HepG2 (cell line): ENCODE data around the gene HTRA2. TPM values are rescaled to one million over a fixed set of nuclear protein-coding genes. Genes with fewer than 3 reads are reported as not detected.

Experiments used
- ARID5B ChIP-seq: IDR thresholded peaks from 2 replicates; pipeline ENCODE4 v1.4.0; 2020; ENCODE audit warnings: mild to moderate bottlenecking, missing genetic modification reagents
- DMAP1 ChIP-seq: IDR thresholded peaks from 2 replicates; pipeline ENCODE4 v1.6.1; 2016
- HCFC1 ChIP-seq: fragments of 150-350 bp; IDR thresholded peaks from 2 replicates; pipeline ENCODE4 v1.6.1; 2014; ENCODE audit warnings: low read depth, low read length
- HMG20B ChIP-seq: conservative IDR thresholded peaks from 2 replicates; pipeline ENCODE4 v1.6.1; 2016; ENCODE audit warnings: missing genetic modification reagents, missing compliant biosample characterization
- HNF4G ChIP-seq, 2 experiments: sonication (generic) in 1 of 2; formaldehyde crosslinking in 1 of 2; IDR thresholded peaks; 2 replicates each; pipeline versions ENCODE4 v1.4.0 to v1.6.1; 2011 to 2020; ENCODE audit warnings: borderline replicate concordance in 2 of 2, low read depth in 2 of 2, mild to moderate bottlenecking in 2 of 2, low read length in 1 of 2, missing genetic modification reagents in 1 of 2, moderate library complexity in 1 of 2
- MATR3 ChIP-seq: sonication (generic); formaldehyde crosslinking; IDR thresholded peaks from 2 replicates; pipeline ENCODE4 v1.4.0; 2020; ENCODE audit warnings: missing genetic modification reagents
- MYNN ChIP-seq: sonication (generic); formaldehyde crosslinking; IDR thresholded peaks from 2 replicates; pipeline ENCODE4 v1.4.0; 2020; ENCODE audit warnings: mild to moderate bottlenecking, low read depth, missing genetic modification reagents
- NCOA2 ChIP-seq: sonication (generic); formaldehyde crosslinking; IDR thresholded peaks from 2 replicates; pipeline ENCODE4 v1.8.0; 2022; ENCODE audit warnings: inconsistent platforms
- NFYB ChIP-seq: sonication (generic); formaldehyde crosslinking; IDR thresholded peaks from 2 replicates; pipeline ENCODE4 v1.4.0; 2020; ENCODE audit warnings: missing genetic modification reagents
- PAX8 ChIP-seq: sonication (generic); formaldehyde crosslinking; IDR thresholded peaks from 2 replicates; pipeline ENCODE4 v1.8.0; 2022; ENCODE audit warnings: mild to moderate bottlenecking, missing genetic modification reagents, borderline replicate concordance
- PBX3 ChIP-seq: sonication (generic); formaldehyde crosslinking; IDR thresholded peaks from 2 replicates; pipeline ENCODE4 v1.8.1; 2023; ENCODE audit warnings: missing genetic modification reagents, inconsistent platforms, borderline replicate concordance
- POLR2AphosphoS5 ChIP-seq: IDR thresholded peaks from 2 replicates; pipeline ENCODE4 v1.6.1; 2012; ENCODE audit warnings: low read depth, low read length
- SKI ChIP-seq: fragments of 450-650 bp; IDR thresholded peaks from one replicate; pipeline ENCODE4 v1.6.1; 2018; ENCODE audit warnings: mild to moderate bottlenecking; ENCODE audit not compliant: partially characterized antibody
- SRY ChIP-seq: sonication (generic); formaldehyde crosslinking; IDR thresholded peaks from 2 replicates; pipeline ENCODE4 v1.8.0; 2022; ENCODE audit warnings: mild to moderate bottlenecking, missing genetic modification reagents
- TEAD3 ChIP-seq: optimal IDR thresholded peaks from 2 replicates; pipeline ENCODE3; 2016; ENCODE audit warnings: borderline replicate concordance
- ZNF510 ChIP-seq: sonication (generic); formaldehyde crosslinking; IDR thresholded peaks from 2 replicates; pipeline ENCODE4 v1.4.0; 2020; ENCODE audit warnings: low read depth, mild to moderate bottlenecking, missing genetic modification reagents
- ZNF563 ChIP-seq: sonication (generic); formaldehyde crosslinking; IDR thresholded peaks from 2 replicates; pipeline ENCODE4 v1.8.0; 2022; ENCODE audit warnings: mild to moderate bottlenecking, moderate library complexity, missing genetic modification reagents
- ZNF678 ChIP-seq: sonication (generic); formaldehyde crosslinking; IDR thresholded peaks from 2 replicates; pipeline ENCODE4 v1.4.0; 2020; ENCODE audit warnings: mild to moderate bottlenecking, missing genetic modification reagents
- ZSCAN25 ChIP-seq: sonication (generic); formaldehyde crosslinking; IDR thresholded peaks from 2 replicates; pipeline ENCODE4 v1.8.0; 2022; ENCODE audit warnings: mild to moderate bottlenecking, missing genetic modification reagents
- polyA plus RNA-seq, 8 experiments: library from polyadenylated mRNA; depleted of rRNA in 3 of 8; stranded (reverse) in 7 of 8; unstranded in 1 of 8; fragments of >200 nt; fragmentation: Illumina TruSeq in 4 of 8; extraction: Trizol in 4 of 8; gene quantifications; 2 replicates each; pipeline versions ENCODE4 v1.2.1 to v1.2.3, GENCODE V29; 2011 to 2016; ENCODE audit warnings: low read depth in 4 of 8, missing spikeins in 1 of 8, mixed read lengths in 1 of 8; ENCODE audit not compliant: insufficient read depth in 1 of 8
- total RNA-seq, 5 experiments: library from RNA; depleted of rRNA; stranded (reverse); fragments of >200 nt; fragmentation: Illumina TruSeq; extraction: Trizol; gene quantifications; 2 replicates each; pipeline ENCODE4 v1.2.3, GENCODE V29; 2016; ENCODE audit warnings: low read depth in 1 of 5
- TF ChIP-seq, protein P1 (sequence below): sonication (generic); formaldehyde crosslinking; IDR thresholded peaks from 2 replicates; pipeline ENCODE4 v1.5.1; 2020; ENCODE audit warnings: mild to moderate bottlenecking, moderate library complexity, missing genetic modification reagents
- TF ChIP-seq, protein P2 (sequence below): sonication (generic); formaldehyde crosslinking; IDR thresholded peaks from 2 replicates; pipeline ENCODE4 v1.8.0; 2022; ENCODE audit warnings: mild to moderate bottlenecking, missing genetic modification reagents, moderate library complexity

HTRA2 gene
- total and polyA plus RNA-seq, 2 of the 13 experiments (the other 11 are each of a cell fraction or from before 2014, with no cell fraction given), result 47.7 to 50.3 TPM

DNA sequence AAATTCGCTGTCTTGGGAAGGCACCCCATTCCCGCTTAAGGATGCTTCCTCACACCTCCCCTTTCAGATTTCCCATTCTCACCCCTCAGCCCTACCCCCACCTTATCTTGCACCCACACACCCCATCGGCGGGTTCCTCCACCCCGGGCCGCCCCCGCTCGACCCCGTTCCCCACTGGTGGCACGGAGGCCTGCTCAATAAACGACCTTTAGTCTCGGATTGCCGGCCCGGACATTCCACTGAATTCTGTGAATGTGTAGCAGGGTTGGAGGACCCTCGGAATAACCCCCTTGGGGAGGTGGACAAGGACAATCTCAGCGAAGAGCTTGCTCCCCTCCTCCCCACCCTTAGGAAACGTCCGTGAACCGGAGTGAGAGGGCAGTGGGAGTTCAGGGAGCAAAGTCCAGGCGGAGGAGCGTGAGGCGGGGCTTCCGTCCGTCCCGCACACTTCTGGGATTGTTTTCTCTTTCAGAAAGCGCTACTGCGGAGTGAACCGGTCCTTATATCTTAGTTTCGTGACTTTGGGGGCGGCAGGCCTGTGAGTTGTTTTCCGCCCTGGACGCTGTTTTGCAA lies 27.5 kb upstream of the HTRA2 start (continued):
- TF ChIP-seq ZSCAN25 (CRISPR knock-in tag), result 0 out of 2 replicates have a peak, but pooled peaks have one; percentile 39
- peak; percentile 98 for TF ChIP-seq HNF4G (IDR thresholded peaks at IDR 0.05; ENCODE audit: borderline replicate concordance, low read depth, low read length)
- peak; percentile 99 for TF ChIP-seq HNF4G (CRISPR knock-in tag; IDR thresholded peaks at IDR 0.05; ENCODE audit: borderline replicate concordance, low read depth)
- no peak for TF ChIP-seq ZNF510
- TF ChIP-seq MYNN (CRISPR knock-in tag), result no peak
- no peak for TF ChIP-seq PBX3 (CRISPR knock-in tag)
- no peak for TF ChIP-seq SRY (CRISPR knock-in tag)
- peak; percentile 89 for TF ChIP-seq SKI
- no peak for TF ChIP-seq NFYB (CRISPR knock-in tag)
- TF ChIP-seq TEAD3 (CRISPR knock-in tag), result peak; percentile 74
- TF ChIP-seq POLR2AphosphoS5, result peak; percentile 86
- TF ChIP-seq ARID5B (CRISPR knock-in tag), result peak; percentile 78
- TF ChIP-seq, protein P1, sequence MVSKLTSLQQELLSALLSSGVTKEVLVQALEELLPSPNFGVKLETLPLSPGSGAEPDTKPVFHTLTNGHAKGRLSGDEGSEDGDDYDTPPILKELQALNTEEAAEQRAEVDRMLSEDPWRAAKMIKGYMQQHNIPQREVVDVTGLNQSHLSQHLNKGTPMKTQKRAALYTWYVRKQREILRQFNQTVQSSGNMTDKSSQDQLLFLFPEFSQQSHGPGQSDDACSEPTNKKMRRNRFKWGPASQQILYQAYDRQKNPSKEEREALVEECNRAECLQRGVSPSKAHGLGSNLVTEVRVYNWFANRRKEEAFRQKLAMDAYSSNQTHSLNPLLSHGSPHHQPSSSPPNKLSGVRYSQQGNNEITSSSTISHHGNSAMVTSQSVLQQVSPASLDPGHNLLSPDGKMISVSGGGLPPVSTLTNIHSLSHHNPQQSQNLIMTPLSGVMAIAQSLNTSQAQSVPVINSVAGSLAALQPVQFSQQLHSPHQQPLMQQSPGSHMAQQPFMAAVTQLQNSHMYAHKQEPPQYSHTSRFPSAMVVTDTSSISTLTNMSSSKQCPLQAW (CRISPR knock-in tag), result no peak; the same call in 1 of the 2 replicates
- no peak for TF ChIP-seq PAX8 (CRISPR knock-in tag)
- TF ChIP-seq, protein P2, sequence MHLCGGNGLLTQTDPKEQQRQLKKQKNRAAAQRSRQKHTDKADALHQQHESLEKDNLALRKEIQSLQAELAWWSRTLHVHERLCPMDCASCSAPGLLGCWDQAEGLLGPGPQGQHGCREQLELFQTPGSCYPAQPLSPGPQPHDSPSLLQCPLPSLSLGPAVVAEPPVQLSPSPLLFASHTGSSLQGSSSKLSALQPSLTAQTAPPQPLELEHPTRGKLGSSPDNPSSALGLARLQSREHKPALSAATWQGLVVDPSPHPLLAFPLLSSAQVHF, result no peak; the same call in 1 of the 2 replicates
- TF ChIP-seq MATR3 (CRISPR knock-in tag), result no peak
- TF ChIP-seq DMAP1 (CRISPR knock-in tag), result peak; percentile 87
- peak; percentile 17 for TF ChIP-seq ZNF678
- peak; percentile 86 for TF ChIP-seq NCOA2
- no peak for TF ChIP-seq HCFC1
- peak; percentile 78 for TF ChIP-seq HMG20B
- no peak; the same call in 1 of the 2 replicates for TF ChIP-seq ZNF563 (CRISPR knock-in tag)
